ENCODE results near the gene C9.
"Not testable (repeated sequence)": the region's sequence is repeated elsewhere in the genome, so short reads cannot be mapped to it uniquely, and the experiment has no call there.

Gene C9

DNA sequence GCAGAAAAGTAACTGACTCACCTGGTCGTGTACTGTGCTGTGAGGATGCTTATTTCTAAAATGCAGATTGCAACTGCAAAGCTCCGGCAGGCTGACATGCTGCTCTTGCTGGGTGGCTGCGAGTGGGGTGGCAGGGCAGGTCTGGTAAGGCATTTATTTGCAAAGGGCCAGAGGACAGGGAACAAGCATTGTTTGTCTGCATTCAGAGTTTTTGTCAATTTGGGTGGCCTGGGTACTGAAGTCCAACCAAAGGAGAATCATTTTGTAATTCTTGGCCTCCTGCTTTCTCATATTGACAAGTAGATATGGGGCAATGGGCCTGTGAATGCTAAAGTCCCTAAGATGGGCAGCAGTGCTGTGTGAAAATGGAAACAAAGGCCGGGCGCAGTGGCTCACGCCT, at the start of gene C9:
Gene C9, minus strand, starts transcription at position 129 of the 400 bp plus-strand sequence. Its CDS starts 31 bp downstream, at position 98.
- no peak for DNase-seq

DNA sequence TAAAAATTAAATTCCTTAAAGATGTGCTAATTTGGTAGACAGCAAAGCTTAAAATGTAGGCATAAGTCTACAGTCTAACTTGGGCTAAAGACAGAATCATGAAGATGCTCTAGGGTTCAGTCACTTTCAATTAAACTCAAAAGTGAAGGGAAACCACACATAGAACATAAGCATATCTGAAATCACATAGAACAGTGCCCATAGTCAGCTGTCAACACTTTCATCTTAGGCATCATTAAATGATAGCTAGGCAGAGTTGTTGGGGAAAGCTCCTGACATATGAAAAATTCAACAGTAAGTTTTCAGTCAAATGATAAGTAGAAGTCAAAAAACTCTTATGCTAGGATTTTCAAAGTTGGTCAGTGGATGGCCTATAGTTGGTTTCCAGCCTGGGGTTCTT, 49.5 kb upstream of the C9 start:
- DNase-seq, result no peak

DNA sequence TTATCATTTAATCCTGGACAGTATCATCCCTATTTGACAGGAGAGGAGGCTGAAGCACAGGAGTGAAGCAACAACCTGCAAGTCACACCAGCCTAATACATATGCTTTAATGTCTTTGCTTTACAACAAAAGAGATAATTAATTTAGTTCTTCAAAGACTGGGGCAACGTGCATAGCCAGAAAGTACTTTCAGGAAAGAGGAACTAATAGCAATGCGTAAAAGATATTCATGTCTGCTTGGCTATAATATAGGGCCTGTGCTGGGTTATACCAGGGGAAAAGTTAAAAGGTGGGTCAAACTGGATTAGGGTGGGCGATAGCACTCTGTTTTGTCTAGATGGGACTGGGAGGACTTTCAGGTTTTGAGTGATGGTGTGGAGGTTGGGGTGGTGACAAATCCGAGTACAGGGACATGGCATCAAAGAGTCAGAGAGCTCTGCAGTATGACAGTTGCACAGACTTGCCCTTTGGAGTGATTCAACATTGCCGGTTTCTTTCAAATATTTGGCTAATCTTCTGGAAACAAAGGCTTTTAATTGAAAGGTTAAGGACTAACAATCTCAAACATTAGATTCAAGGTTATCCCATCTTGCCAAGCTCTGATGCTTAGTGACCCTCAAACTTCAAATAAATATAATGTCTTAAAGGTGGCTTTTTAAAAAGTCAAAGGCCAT, 48.6 kb upstream of the C9 start:
- DNase-seq, result no peak

DNA sequence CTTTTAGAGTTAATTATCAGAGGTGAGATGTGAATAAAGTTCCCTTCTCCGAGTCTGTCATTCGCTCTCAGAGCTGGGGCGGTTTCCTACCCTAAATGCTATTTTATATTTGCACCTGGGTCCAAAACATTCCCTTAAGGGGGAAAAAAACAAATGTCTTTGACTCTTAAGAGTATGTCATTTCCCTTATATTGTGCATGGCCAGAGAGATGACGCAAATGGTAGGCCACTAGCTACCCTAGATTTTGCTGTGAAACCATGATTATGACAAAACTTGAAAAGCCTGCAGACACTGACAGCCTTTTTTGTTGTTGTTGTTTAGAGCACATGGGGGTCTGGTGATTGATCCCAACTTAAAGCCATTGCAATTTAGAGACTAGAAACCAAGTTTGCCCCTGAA, 47.7 kb upstream of the C9 start:
- no peak for DNase-seq

DNA sequence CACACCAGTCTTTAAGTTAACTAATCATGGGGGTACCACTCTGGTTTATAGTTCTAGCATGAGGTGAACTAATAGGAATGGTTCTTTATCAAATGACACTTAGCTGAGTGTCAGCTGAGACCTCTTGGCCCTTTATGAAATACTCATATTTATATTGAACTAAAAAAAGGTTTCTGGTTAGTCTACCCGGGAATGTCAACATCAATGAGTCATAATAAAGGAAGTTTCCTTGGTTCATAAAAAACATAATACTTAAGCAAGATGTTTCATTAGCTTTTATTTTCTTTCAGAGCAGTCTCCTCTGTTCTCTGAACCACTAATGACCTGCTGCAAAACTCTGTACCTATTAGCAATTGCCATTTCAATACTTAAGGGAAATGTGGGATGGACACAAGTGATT, 46.8 kb upstream of the C9 start:
- DNase-seq, result no peak

DNA sequence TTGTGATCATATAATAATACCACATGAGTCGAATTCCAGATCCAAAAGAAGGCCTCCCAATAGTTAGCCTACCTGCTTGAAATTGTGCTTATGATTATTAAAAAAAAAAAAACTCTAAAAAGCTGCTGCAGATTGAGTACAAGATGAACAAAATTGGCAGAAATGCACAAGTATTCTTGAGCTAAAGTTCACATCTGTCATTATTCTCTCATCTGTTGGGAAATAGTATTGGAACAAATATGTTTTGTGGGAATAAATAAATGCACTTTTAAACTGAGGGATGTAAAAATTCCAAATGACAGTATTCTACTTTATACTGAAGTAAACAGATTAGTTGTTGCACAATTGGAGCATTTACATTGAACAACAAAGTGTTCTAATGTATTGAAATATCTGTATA, 44.7 kb upstream of the C9 start:
- no peak for DNase-seq

DNA sequence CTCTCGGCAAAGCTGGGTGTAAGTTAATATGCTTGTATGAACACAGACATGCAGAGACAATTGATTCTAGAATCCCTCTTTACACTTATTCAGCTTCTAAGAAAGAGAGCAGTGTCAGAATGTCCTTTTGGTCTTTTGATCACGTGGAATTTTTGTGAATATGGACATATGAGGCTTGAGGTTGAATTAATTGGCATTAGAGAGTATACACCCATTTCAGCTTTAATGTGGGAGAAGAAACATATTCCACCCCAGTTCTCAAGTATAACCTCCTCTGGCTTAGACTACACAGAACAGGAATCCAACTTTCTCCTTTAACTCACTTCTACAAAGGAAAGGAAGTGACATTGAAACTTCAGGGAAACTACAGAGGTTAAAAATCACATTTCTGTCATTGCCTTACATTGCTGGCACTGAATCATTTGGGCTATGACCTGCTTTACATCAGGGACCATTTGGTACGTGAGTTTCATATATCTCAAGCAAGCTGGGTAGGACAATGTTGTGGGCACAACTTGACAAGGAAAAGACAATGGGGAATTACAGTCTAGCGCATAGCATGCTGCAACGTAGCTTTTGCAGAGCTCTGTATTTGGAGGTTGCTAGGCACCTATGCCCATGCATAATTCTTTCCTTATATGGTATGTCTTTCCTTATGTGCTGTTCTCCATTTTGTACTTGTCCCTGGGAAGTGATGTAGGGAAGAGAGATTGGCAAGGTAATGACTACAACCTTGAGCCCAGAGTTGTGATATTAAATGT, 41.0 kb upstream of the C9 start:
- DNase-seq, result no peak

DNA sequence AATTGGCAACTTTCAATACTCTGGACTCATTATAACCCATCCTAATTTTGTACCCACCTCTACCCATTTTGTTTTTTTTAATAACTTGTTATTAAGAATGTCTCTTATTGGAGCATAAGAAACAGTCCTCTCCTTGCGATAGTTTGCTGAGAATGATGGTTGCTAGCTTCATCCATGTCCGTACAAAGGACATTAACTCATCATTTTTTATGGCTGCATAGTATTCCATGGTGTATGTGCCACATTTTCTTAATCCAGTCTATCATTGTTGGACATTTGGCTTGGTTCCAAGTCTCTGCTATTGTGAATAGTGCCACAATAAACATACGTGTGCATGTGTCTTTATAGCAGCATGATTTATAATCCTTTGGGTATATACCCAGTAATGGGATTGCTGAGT, 39.5 kb upstream of the C9 start:
- not testable (repeated sequence) for DNase-seq

DNA sequence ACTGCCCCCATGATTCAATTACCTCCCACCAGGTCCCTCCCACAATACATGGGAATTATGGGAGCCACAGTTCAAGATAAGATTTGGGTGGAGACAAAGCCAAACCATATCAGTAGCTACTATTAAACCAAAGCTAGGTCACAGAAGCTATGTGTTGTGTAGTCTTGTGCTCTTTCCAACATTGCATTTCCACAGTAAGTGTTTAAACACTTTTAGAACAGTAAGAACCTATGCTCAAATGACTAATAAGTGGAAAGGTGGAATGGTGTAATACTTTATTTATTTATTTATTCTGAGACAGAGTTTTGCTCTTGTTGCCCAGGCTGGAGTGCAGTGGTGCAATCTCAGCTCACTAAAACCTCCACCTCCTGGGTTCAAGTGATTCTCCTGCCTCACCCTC, 37.8 kb upstream of the C9 start:
- not testable (repeated sequence) for DNase-seq

DNA sequence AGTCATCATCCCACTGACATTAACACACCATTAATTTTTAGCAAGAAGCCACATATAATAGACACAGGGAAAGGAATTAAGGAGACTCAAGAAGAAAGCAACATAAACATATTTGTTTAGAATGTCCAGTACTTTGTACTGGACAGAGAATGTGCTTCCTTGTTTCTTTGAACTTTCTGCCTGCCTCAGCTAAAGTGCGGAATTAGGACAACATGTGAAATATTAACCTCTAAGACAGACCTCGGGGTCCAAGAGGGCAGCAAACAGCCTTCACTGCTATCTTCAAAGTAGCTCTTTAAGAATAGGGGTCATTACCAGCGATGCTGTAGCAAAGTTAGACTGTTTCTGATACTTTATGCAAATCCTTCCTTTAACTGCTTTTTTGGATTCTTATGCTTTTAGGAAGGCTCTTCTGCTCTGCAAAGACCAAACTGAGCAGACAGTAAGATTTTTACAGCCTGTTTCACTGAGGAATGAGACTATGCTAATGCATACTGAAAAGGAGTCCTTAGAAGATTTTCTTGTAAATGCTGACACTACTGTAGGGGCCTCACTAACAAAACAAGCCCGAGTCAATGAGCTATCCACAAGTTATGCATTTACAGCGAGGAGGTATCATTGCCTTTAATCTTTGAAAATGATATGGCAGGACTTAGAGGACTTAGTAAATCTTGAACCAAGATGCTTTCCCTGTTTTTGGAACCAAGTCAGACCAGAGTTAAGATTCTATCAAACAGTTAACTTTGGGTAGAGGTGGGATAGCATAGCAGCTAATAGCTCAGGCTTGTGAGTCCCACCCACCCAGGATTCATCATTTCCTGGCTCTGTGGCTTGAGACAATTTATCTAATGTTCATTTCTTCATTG, 36.7 kb upstream of the C9 start:
- DNase-seq, result no peak

DNA sequence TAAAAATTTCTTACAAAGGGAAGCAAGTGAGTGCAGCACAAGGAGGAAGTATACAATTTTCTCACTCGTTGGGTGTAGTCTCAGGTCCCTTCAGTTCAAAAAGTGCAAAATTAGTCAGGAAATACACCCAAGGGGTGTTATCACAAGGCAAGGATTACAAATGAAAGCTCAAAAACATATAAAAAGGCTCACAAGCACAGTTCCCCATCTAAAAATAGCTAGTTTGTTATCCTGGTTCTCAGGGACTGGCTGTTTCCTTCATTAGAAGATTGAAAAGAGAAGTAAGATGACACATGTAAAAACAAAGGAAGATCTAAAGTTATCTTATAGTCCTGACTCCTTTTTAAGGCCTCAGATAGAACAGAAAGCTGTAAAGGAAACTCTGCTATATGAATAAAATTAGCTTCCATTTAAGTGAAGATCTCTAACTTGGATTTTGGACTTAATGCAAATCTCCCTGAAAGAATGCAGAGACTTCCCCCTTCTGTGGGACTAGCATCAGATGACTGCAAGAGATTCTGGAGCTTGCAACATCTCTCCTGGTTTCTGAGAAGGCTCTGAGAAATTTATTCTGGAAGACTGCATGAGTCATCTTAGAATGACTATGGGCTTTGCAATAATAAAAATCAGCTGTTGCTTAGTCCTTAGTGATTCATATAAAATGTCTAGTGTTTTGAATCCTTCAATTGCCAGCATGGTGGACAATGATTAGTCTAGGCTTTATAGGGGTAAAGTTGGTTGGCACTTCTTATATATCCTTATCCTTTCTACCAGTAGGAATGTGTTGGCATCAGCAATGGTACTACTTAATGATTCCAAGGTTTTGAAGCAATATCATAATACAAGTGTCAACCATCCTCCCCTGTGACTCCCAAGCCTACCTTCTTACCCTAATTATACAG, 35.1 kb upstream of the C9 start:
- DNase-seq, result peak; percentile 9

DNA sequence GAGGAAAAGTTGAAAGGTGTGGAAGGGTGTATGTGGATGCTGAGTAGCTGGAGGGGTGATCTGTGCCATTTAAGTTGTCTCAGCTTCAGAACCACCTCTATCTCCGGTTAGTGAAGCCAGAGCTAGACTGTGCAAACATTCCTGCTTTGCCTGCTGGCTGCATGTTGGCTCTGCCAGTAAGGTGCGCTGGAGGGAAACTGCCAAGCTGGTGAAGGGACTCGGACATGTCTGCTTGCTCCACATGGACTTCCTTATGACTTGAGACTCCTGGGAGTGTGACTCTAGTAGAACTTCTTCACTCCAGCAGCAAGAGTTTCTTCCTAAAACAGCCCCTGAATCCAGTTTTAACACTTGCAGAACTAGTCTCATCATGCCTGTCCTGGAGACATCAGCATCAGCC, 32.5 kb upstream of the C9 start:
- DNase-seq, result no peak

DNA sequence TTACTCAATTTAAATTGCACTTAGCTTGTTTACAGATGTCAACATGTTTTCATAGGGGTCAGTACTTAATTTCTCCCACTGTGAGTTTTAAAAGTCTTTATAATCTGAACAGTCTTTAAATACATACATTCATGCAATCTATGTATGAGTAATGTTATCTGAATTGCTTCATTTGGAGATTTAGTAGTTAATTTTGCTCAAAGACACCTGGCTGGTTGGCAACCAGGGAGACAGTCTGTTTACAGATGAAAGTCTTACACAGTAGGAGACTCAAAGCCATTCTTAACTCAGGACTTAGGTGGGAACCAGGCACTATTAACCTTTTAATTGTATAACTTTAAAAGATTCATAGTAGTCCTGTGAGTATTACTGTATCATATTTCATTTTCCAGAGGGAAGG, 31.2 kb upstream of the C9 start:
- DNase-seq, result no peak

DNA sequence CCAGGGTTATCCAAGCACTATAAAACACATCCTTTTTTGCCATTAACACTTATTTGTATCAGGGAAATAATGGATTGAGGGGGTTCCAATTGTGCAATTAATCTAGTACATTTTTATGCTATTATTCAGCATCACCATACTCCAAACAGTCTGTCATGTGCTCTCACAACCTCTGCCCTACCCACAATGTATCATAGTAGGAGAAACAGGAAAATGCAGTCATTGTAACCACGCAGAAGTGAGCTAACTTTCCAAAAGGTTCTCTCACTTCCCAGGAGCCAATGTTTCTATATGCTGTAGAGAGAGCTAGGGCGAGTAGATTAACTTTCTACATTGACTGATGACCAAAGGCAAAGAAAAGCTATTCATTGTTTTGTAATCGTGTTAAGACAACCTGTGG, 30.7 kb upstream of the C9 start:
- DNase-seq, result no peak

DNA sequence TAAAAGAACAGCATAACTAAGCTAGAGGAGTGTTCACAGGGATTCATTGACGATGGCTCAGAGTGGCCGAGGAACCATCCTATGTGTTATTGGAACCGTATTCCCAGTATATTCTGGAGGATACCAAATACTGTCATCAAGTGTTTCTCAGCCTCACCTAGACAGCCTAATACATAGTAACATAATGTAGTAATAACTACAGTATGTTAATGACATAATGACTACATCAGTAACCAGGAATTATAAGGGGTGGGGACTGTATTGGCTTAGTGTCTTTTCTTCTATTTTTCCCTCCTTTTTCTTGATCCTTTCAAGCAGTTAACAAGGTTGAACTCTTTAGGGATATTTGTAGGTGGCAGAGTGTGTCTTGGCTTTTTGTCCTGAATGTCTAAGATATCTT, 26.6 kb upstream of the C9 start:
- DNase-seq, result no peak

DNA sequence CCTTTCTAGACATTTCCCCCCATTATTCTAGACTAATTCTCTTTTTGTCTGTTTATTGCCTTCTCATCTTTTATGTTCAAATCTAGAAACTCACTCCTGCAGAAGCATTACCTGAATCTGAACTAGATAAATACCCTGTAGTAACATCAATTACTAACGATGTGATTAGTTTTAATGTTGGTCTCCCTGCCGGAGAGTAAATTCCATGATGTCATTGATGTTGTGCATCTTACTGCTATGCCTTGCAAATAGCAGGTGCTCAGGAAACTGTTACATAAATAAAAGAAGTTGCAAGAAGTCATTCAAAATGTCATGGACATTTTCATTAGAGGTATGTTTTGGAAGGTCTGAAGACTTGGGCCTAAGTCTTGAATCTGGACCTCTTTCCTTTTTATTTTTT, 23.0 kb upstream of the C9 start:
- DNase-seq, result no peak

DNA sequence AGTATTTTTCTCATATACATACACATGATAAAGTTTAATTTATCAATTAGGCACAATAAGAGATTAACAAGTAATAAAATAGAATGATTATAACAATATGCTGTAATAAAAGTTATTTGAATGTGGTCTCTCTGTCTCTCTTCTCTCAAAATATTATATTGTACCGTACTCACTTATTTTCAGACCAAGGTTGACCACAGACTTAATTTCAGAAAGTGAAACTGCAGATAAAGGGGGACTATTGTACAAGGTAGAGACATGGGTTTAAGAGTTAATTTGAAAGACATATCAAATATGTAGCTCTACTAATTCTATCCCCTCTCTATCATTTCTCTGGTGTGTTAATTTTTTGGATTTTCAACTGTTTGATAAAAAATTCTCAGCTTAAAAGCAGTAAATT, 20.0 kb upstream of the C9 start:
- DNase-seq, result no peak

DNA sequence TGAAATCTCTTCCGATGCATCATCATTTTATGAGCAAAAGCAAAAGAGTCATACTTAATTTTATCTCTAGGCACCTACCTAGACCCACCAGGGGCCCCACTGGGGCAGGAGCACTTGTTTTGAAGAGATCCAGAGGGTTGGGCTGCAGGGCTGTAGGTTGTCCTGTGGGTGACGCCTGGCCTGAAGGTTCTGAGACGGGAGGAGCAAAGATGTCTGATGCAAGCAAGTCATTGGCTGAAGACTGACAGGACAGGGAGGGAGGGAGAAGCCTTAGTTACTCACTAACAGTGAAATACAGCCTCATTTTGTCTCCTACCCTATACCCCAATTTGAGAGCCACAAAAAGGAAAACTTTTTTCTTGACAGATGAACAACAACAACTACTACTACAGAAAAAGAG, 17.1 kb upstream of the C9 start:
- DNase-seq, result no peak

DNA sequence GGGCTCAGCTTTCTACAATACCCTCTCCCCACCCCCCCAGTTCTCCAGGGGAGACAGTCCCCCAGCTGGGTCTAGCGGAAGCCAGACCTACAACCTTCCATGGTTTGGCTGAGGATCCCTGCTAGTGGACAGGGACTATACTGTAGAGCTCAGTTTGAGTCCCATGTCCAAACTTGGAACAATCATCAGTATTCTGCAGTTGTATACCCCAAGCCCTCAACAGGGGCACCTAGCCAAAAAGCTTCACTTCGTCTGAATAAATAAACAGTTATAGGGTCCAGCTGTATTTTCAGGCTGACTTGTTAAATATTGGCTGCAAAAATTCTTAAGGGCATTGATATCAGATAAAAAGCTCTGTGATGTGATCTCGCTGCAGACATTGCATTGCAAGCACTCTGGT, 15.4 kb upstream of the C9 start:
- DNase-seq, result no peak

DNA sequence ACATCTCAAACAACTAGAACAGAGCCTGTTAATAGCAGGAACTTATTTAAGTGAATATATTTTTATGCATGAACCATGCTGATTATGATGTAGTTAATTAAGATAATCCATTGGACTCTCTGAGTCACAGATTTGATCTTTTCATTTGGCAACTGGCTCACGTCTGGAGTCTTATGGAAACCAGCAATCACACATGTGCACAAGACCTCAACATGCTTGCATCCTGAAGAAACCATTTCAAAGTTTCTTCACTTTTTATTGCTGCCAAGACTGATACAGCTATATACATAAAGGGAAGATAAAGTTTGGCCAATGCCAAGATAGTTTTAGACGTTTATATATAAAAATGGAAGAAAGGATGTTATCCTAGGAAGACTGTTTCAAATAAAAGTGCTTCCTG, 13.3 kb upstream of the C9 start:
- DNase-seq, result no peak

DNA sequence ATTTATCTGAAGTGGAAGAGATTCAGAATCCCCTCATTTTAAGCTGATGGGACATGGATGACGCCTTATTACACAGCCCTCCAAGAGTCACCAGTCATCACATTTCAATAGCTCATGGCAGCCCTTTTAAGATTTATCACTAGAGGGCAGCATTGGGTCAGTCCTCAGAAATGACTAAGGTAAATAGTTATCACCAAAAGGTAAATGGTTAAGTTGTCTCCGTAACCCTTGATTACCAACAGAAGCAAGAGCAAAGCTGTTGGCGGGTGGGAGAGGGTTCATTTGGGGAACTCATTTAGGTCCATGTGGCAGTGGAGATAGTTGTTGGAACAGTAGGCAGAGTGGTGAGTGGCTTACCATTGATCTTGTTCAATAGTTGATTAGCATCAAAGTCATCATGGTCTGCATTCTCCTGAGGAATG, 12.0 kb upstream of the C9 start:
- DNase-seq, result peak; percentile 55

DNA sequence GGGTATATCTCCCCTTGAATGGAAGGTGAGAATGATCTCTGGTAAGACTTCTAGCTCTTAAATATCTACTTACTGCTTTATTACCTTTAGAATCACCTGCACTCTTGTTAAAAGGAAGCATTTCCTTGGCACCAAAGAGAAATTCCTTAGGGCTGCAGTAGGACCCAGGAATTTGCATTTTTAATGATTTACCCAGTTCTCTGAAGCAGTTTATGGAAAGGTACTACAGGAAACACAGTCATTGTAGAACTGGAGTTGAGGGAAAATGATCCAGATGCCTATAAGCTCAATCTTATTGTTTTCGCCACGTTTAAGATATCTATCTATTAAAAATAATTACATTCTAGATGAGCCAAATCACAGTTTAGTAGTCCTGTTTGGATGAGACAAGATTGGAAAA, 9.5 kb upstream of the C9 start:
- DNase-seq, result no peak

DNA sequence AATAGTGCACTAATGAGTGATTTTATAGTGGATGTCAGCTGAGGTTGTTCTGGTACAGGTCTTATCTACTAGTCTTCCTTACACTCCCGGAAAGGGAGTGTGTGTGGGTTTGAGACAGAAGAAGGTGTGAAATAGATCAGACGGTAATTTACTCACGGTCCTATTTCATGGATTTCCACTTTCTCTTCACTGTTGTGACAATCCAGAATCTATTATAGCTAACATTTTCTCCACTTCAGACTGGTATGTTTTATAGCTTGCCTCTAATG, 7.0 kb upstream of the C9 start:
- no peak for DNase-seq
